Mesenteric fat pad (tissue), 1 donor: ENCODE results near the gene TXNDC8. TPM values are rescaled to one million over a fixed set of nuclear protein-coding genes. Genes with fewer than 3 reads are reported as not detected.
"Not testable (repeated sequence)": the region's sequence is repeated elsewhere in the genome, so short reads cannot be mapped to it uniquely, and the experiment has no call there.

ENCODE experiments used
- DNase-seq: peaks from one replicate; pipeline ENCODE4 v3.0.0-alpha.2; 2020; ENCODE audit warnings: low spot score
- long read RNA-seq: library from polyadenylated mRNA; unstranded; transcript quantifications from one replicate; pipeline ENCODE4 v2.0.0, GENCODE V29; 2020
- total RNA-seq: library from RNA; stranded (reverse); fragmentation: NEBNext Ultra II Directional; extraction: Animal tissue kit (Norgen Biotek cat#: 25700); gene quantifications from one replicate; pipeline ENCODE4 v1.2.1, GENCODE V29; 2021
- donor health status: DM: yes; HTN: yes; CAD: no.

Gene TXNDC8
- not detected for total RNA-seq
- long read RNA-seq = 0 reads

DNA sequence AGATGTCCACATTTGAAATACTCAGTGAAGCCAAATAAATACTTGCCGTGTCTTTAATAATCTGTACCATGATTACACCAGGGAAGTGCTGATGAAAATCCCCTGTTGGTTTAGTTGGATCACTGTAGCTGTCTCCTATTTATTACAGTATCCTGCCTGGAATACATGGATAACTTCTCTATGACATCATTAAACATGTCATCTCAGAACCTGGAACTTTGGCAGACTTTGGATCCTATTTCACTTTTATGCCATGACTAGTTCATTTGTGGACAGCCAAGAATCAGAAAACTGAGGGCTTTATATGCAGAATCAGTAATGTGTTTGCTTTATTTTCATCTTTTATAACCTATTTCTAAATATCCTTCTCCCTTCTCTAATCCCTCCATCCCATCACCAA, at the start of gene TXNDC8:
TSS of gene TXNDC8 (minus strand) at position 137 of the 400 bp plus-strand sequence.
- DNase-seq = no peak

- DNase-seq = no peak
Observed at GRCh38 chr9:110383491-110383890, 45.8 kb upstream of the TXNDC8 start.

- no peak for DNase-seq
Observed at GRCh38 chr9:110382731-110383130, 45.1 kb upstream of the TXNDC8 start.

DNA sequence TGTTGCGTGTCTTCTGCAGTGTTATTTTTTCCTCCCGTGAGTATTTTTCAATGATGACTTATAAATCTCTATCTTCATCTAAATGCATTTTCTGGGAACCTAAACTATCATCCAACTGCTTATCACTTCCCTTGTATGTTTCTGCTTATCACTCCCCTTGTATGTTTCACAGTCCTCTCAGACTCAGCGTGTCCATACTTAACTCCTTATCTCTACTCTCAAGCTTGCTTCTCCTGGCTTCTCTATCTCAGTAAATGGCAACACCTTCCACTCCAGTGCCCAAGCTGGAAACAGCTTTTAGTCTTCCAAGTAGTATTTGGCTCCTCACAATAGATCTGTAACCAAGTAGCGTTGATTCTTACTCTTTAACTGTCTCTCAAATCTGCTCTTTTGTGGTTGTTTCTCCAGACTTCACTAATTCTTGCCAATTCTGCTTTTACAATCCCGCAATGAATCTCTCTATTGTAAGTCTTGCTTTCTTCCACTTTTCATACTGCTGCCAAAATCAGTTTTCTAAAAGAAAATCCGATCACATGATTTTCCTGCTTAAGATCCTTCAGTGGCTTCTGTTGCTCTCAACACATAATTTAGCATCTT, 33.8 kb upstream of the TXNDC8 start:
- DNase-seq = no peak

GRCh38 chr9:110370315-110370714, 32.7 kb upstream of the TXNDC8 start:
- DNase-seq = no peak

GRCh38 chr9:110364451-110364850, 26.8 kb upstream of the TXNDC8 start:
- DNase-seq = no peak

DNA sequence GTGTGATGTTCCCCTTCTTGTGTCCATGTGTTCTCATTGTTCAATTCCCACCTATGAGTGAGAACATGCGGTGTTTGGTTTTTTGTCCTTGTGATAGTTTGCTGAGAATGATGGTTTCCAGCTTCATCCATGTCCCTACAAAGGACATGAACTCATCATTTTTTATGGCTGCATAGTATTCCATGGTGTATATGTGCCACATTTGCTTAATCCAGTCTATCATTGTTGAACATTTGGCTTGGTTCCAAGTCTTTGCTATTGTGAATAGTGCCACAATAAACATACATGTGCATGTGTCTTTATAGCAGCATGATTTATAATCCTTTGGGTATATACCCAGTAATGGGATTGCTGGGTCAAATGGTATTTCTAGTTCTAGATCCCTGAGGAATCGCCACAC, 21.3 kb upstream of the TXNDC8 start:
- DNase-seq = not testable (repeated sequence)

GRCh38 chr9:110357505-110357904, 19.8 kb upstream of the TXNDC8 start:
- DNase-seq = no peak

- DNase-seq = no peak
Observed at GRCh38 chr9:110356639-110357395, 19.2 kb upstream of the TXNDC8 start.

- no peak for DNase-seq
Observed at GRCh38 chr9:110355911-110356310, 18.2 kb upstream of the TXNDC8 start.

GRCh38 chr9:110351009-110351467, 13.4 kb upstream of the TXNDC8 start:
- DNase-seq = no peak

- DNase-seq = no peak
Observed at GRCh38 chr9:110346325-110346724, 8.7 kb upstream of the TXNDC8 start.

DNA sequence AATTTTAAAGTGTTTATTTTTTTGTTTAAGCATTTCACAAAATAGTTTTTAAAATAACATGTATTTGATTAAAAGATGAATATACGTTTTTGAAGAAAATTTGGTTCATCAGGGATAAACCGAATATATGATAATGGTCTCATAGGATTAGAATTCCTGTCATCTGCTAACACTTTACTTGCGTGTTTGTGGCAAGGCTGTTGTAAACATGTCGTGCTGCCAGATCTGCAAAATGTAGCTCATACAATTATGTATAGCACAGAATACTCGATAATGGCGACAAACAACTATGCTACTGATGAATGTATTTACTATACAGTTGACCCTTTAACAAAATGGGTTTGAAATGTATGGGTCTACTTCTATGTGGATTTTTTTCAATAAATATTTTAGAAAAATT, 7.2 kb upstream of the TXNDC8 start:
- DNase-seq = no peak

GRCh38 chr9:110343551-110343950, 5.9 kb upstream of the TXNDC8 start:
- no peak for DNase-seq

GRCh38 chr9:110340306-110340705, 2.6 kb upstream of the TXNDC8 start:
- no peak for DNase-seq

DNA sequence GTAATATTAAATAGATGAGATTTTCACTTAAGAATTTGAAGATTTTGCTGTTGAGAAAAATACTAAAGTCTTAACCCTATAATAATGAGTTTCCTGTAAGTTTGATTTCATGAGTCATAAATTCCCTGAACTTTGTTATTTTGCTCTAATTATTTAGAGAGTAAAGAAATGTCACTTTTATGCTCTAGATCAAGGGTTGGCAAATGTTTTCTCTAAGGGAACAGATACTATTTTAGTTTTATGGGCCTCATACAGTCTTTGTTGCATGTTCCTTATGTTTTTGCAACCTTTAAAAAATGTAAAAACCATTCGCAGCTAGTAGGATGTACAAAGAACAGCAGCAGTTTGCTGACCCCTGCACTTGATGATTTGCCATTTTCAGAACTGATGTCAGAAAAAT, 480 bp upstream of the TXNDC8 start:
- DNase-seq = no peak

DNA sequence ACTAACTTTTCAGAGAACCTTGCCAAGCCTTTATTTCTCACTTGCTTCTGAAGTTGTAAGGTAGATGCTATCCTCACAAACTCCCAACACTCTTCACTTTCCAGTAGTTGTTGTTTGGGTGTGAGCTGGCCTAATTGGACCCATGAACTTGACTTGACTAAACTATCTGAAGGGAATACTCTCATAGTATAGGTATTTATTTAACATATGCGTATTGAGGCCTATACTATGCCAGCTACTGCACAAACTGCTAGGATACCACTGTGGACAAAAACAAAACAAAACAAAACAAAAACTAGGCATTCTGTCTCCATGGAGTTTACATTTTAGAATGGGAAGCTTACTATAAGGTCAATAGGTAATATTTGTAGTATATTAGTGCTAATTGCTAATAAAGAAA, 1.3 kb downstream of the TXNDC8 start:
- DNase-seq = no peak

- no peak for DNase-seq
Observed at GRCh38 chr9:110334871-110335270, 2.8 kb downstream of the TXNDC8 start.

DNA sequence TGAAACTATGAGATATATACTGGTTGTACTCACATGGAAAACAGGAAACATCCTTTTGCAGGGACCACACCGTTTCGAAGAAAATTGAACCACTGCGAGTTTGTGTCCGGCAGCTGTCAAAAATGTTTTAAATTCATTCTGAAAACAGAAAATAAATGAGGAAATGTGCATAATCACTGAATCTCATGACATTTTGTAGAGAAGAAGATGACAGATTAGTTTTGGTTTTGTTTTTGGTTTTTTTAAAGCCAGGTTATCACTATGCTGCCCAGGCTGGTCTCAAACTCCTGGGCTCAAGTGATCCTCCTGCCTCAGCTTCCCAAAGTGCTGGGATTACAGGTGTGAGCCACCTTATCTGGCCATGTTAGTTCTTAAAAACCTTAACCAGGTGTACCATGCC, 3.5 kb downstream of the TXNDC8 start:
- no peak for DNase-seq

GRCh38 chr9:110332766-110333165, 4.9 kb downstream of the TXNDC8 start:
- no peak for DNase-seq

GRCh38 chr9:110330484-110331105, 7.1 kb downstream of the TXNDC8 start:
- DNase-seq = no peak

GRCh38 chr9:110329639-110330230, 7.9 kb downstream of the TXNDC8 start:
- no peak for DNase-seq
